CD14-positive monocyte (primary cell): ENCODE measurements around the gene MYL12B. TPM values are rescaled to one million over a fixed set of nuclear protein-coding genes. Genes with fewer than 3 reads are reported as not detected.

Source experiments
- DNase-seq, 3 donors: peaks; one replicate each; pipeline ENCODE4 v3.0.0-alpha.2; 2011 to 2022
- H2AFZ ChIP-seq: 2 replicates; pipeline ENCODE4 v1.6.0; 2012; ENCODE audit warnings: mild to moderate bottlenecking, low read depth, low read length, inconsistent platforms; ENCODE audit not compliant: insufficient read depth, poor library complexity, severe bottlenecking
- H3K27ac ChIP-seq, 2 donors: 1 replicate in 1 of 2; 2 replicates in 1 of 2; pipeline ENCODE4 v1.5.1; 2012 to 2013; ENCODE audit warnings: low read length in 2 of 2, control low read depth in 1 of 2, inconsistent platforms in 1 of 2, low read depth in 1 of 2, mild to moderate bottlenecking in 1 of 2
- H3K27me3 ChIP-seq, 2 donors: one replicate each; pipeline versions ENCODE4 v1.6.0 to v1.6.1; 2011 to 2013; ENCODE audit warnings: low read length in 2 of 2; ENCODE audit not compliant: control insufficient read depth in 2 of 2, insufficient read depth in 2 of 2
- H3K36me3 ChIP-seq, 2 donors: replicated peaks in 1 of 2; 1 replicate in 1 of 2; 2 replicates in 1 of 2; pipeline versions ENCODE4 v1.5.1 to v1.6.1; 2012 to 2013; ENCODE audit warnings: low read length in 2 of 2, control low read depth in 1 of 2, inconsistent platforms in 1 of 2, mild to moderate bottlenecking in 1 of 2; ENCODE audit not compliant: insufficient read depth in 2 of 2, control insufficient read depth in 1 of 2
- H3K4me1 ChIP-seq, 2 donors: 1 replicate in 1 of 2; 2 replicates in 1 of 2; pipeline versions ENCODE4 v1.5.1 to v1.6.1; 2012 to 2013; ENCODE audit warnings: low read length in 2 of 2, control low read depth in 1 of 2, inconsistent platforms in 1 of 2, mild to moderate bottlenecking in 1 of 2, moderate library complexity in 1 of 2; ENCODE audit not compliant: insufficient read depth in 2 of 2, control insufficient read depth in 1 of 2
- H3K4me2 ChIP-seq: replicated peaks from 2 replicates; pipeline ENCODE3; 2012; ENCODE audit warnings: low read length, moderate library complexity, mild to moderate bottlenecking; ENCODE audit not compliant: poor library complexity, severe bottlenecking; ENCODE audit errors: extremely low read depth
- H3K4me3 ChIP-seq, 3 experiments: fragments of 200-600 bp in 1 of 3; sonication (generic) in 1 of 3; replicated peaks in 1 of 3; 1 replicate in 2 of 3; 2 replicates in 1 of 3; pipeline ENCODE4 v1.5.1; 2011 to 2013; ENCODE audit warnings: low read length in 3 of 3, mild to moderate bottlenecking in 3 of 3, control low read depth in 2 of 3, low read depth in 2 of 3, inconsistent platforms in 1 of 3, moderate library complexity in 1 of 3
- H3K79me2 ChIP-seq: 2 replicates; pipeline ENCODE4 v1.6.0; 2012; ENCODE audit warnings: mild to moderate bottlenecking, control low read depth, inconsistent platforms, low read length, moderate library complexity; ENCODE audit not compliant: insufficient read depth
- H3K9ac ChIP-seq: 2 replicates; pipeline ENCODE4 v1.6.0; 2017; ENCODE audit warnings: low read length, mild to moderate bottlenecking; ENCODE audit not compliant: insufficient read depth, poor library complexity, severe bottlenecking
- H3K9me3 ChIP-seq, 2 donors: replicated peaks in 1 of 2; 1 replicate in 1 of 2; 2 replicates in 1 of 2; pipeline versions ENCODE4 v1.5.1 to v1.6.1; 2012 to 2013; ENCODE audit warnings: low read length in 2 of 2, control low read depth in 1 of 2; ENCODE audit not compliant: control insufficient read depth in 1 of 2, insufficient read depth in 1 of 2
- H4K20me1 ChIP-seq: 2 replicates; pipeline ENCODE4 v1.6.0; 2012; ENCODE audit warnings: mild to moderate bottlenecking, low read length, control low read depth, moderate library complexity; ENCODE audit not compliant: insufficient read depth
- H3K27ac Mint-ChIP-seq, 7 donors: one replicate each; pipeline ENCODE4 v1.8.0; 2020; ENCODE audit warnings: mild to moderate bottlenecking in 7 of 7, mixed read lengths in 7 of 7, moderate library complexity in 6 of 7, inconsistent platforms in 2 of 7
- H3K27me3 Mint-ChIP-seq, 3 donors: one replicate each; pipeline ENCODE4 v1.8.0; 2021 to 2022; ENCODE audit warnings: low read depth in 3 of 3, mild to moderate bottlenecking in 3 of 3, mixed read lengths in 3 of 3, moderate library complexity in 3 of 3, inconsistent platforms in 1 of 3
- H3K36me3 Mint-ChIP-seq, 2 donors: one replicate each; pipeline ENCODE4 v1.8.0; 2020; ENCODE audit warnings: mixed read lengths in 2 of 2, inconsistent platforms in 1 of 2, mild to moderate bottlenecking in 1 of 2
- H3K4me1 Mint-ChIP-seq: one replicate; pipeline ENCODE4 v1.8.0; 2020; ENCODE audit warnings: mild to moderate bottlenecking, mixed read lengths
- H3K4me3 Mint-ChIP-seq, 2 donors: one replicate each; pipeline ENCODE4 v1.8.0; 2020; ENCODE audit warnings: mild to moderate bottlenecking in 2 of 2, mixed read lengths in 2 of 2, moderate library complexity in 1 of 2
- H3K9me3 Mint-ChIP-seq, 7 donors: one replicate each; pipeline ENCODE4 v1.8.0; 2020 to 2022; ENCODE audit warnings: mixed read lengths in 7 of 7, mild to moderate bottlenecking in 6 of 7, moderate library complexity in 6 of 7, inconsistent platforms in 2 of 7
- WGBS: methylation state at CpG from one replicate; pipeline ENCODE4 v1.1.5; 2013; ENCODE audit warnings: missing lambda C conversion rate; ENCODE audit not compliant: insufficient coverage; 5-methylcytosine and 5-hydroxymethylcytosine counted together
- intact Hi-C, 2 donors: fragments of 100-400 bp; cut with micrococcal nuclease; formaldehyde crosslinking; loops; one replicate each; pipeline versions ENCODE4 v1.15.0 to v1.15.1; 2023
- polyA plus RNA-seq, 3 donors: library from polyadenylated mRNA; depleted of rRNA in 1 of 3; unstranded in 2 of 3; stranded (reverse) in 1 of 3; fragments of 300-500 nt in 2 of 3; fragments of >200 nt in 1 of 3; fragmentation: Illumina TruSeq in 2 of 3; gene quantifications; 1 replicate in 2 of 3; 2 replicates in 1 of 3; pipeline ENCODE4 v1.2.3, GENCODE V29; 2012 to 2021
- TF ChIP-seq, protein P1 (sequence below): fragments of 200-600 bp; IDR thresholded peaks from one replicate; pipeline ENCODE4 v1.8.0; 2022; ENCODE audit warnings: antibody characterized with exemption, mild to moderate bottlenecking

MYL12B gene
- polyA plus RNA-seq, 3 donors = 295 to 814 (median 727) TPM

DNA sequence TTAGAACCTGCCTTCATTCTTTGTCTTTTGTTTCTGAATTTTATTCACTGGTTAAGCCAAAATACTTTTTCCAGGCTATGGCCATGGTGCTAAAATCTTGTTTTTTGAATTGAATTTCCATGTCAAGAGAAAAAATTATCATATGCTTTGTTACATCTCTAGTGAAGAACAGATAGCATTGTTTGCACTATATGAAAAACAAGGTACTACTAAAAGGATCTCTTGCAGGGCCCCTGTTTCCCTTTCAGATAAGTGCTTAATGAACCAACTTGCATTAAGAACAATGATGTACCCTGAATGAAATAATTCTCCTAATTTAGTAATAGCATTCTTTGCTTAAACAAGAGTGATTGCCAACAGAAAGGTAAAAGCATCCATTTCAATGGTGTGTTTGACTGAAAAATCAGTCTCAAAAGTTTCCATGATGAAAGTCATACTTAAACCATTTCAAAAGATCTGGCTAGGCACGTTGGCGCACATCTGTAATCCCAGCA lies 4.3 kb upstream of the MYL12B start:
- H3K27me3 ChIP-seq = no peaks in the 10 kb centered on the region
- H3K79me2 ChIP-seq = peaks cover 68% of the 10 kb centered on the region
- no peak overlapping the region for H3K4me2 ChIP-seq
- peaks cover 56 to 59% of the 10 kb centered on the region in 2 donors for H3K36me3 Mint-ChIP-seq
- WGBS = 100% methylated on average over 2 of the region's 2 CpGs
- H3K9me3 Mint-ChIP-seq = peaks cover 0 to 2% (median 0%) of the 10 kb centered on the region in 7 donors
- no peak overlapping the region for H2AFZ ChIP-seq
- H4K20me1 ChIP-seq = peaks cover 51% of the 10 kb centered on the region
- peaks cover 53 to 65% of the 10 kb centered on the region in 2 donors for H3K36me3 ChIP-seq
- H3K27ac ChIP-seq = peak overlapping the region in 1 of 2 donors; percentile 56
- H3K4me1 ChIP-seq = peaks cover 24 to 33% of the 10 kb centered on the region in 2 donors
- H3K4me3 ChIP-seq = no peak overlapping the region
- no peak for DNase-seq
- H3K9me3 ChIP-seq = no peaks in the 10 kb centered on the region
- no peak overlapping the region for H3K9ac ChIP-seq
- intact Hi-C loops = no loop called here
- no peak overlapping the region for H3K4me3 Mint-ChIP-seq
- H3K27ac Mint-ChIP-seq = peak overlapping the region in 1 of 7 donors; percentile 37
- peaks cover 0 to 2% (median 0%) of the 10 kb centered on the region in 3 donors for H3K27me3 Mint-ChIP-seq
- TF ChIP-seq, protein P1, sequence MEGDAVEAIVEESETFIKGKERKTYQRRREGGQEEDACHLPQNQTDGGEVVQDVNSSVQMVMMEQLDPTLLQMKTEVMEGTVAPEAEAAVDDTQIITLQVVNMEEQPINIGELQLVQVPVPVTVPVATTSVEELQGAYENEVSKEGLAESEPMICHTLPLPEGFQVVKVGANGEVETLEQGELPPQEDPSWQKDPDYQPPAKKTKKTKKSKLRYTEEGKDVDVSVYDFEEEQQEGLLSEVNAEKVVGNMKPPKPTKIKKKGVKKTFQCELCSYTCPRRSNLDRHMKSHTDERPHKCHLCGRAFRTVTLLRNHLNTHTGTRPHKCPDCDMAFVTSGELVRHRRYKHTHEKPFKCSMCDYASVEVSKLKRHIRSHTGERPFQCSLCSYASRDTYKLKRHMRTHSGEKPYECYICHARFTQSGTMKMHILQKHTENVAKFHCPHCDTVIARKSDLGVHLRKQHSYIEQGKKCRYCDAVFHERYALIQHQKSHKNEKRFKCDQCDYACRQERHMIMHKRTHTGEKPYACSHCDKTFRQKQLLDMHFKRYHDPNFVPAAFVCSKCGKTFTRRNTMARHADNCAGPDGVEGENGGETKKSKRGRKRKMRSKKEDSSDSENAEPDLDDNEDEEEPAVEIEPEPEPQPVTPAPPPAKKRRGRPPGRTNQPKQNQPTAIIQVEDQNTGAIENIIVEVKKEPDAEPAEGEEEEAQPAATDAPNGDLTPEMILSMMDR = no peak
- peaks cover 54% of the 10 kb centered on the region for H3K4me1 Mint-ChIP-seq

DNA sequence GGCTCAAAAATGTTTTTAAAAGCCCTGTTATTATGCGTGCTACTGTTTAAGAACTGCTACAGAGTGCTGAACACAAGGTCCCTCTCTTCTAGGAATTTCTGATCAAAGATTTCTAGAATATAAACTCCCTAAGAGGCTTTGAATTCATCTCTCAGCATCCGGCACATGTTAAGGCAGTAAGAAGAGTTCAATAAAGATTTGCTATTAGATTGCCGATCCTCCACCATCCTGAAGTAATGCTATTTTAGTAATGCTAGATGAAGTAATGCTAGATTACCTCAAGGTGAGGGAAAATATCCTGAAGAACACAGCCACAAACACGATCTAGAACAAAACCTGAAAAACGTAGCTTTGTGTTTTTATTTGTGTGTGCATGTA lies 949 bp upstream of the MYL12B start:
- H3K4me2 ChIP-seq = peak overlapping the region; percentile 79
- Mint-ChIP-seq H3K9me3 (peaks cover 0 to 2% (median 0%) of the 10 kb centered on the region in 7 donors), H3K27me3 (no peaks in the 10 kb centered on the region), H3K4me1 (peaks cover 61% of the 10 kb centered on the region), H3K4me3 (peak overlapping the region; percentile 82 to 95), H3K36me3 (peaks cover 27 to 29% of the 10 kb centered on the region in 2 donors), H3K27ac (peak overlapping the region; percentile 96 to 99 (median 98))
- peak overlapping the region; percentile 83 to 90 for H3K27ac ChIP-seq
- no peaks in the 10 kb centered on the region for H3K27me3 ChIP-seq
- peaks cover 20 to 32% of the 10 kb centered on the region in 2 donors for H3K36me3 ChIP-seq
- H2AFZ ChIP-seq = peak overlapping the region; percentile 71
- peaks cover 43 to 58% of the 10 kb centered on the region in 2 donors for H3K4me1 ChIP-seq
- H3K9ac ChIP-seq = peak overlapping the region; percentile 88
- TF ChIP-seq, protein P1 = no peak
- peak overlapping the region; percentile 64 to 84 (median 80) for H3K4me3 ChIP-seq
- peaks cover 51% of the 10 kb centered on the region for H4K20me1 ChIP-seq
- intact Hi-C loops = loop anchor here (2.0 to 10.0 kb wide), 4 partner anchors 14 to 334 kb away; partner anchors contain the start of gene MYL12A (in 1 of the 2)
- no peaks in the 10 kb centered on the region for H3K9me3 ChIP-seq
- H3K79me2 ChIP-seq = peaks cover 69% of the 10 kb centered on the region
- no peak for DNase-seq
- no CpG with 5 or more reads among the region's 5 CpGs for WGBS
